ENCODE data around the gene TP53I11.

DNA sequence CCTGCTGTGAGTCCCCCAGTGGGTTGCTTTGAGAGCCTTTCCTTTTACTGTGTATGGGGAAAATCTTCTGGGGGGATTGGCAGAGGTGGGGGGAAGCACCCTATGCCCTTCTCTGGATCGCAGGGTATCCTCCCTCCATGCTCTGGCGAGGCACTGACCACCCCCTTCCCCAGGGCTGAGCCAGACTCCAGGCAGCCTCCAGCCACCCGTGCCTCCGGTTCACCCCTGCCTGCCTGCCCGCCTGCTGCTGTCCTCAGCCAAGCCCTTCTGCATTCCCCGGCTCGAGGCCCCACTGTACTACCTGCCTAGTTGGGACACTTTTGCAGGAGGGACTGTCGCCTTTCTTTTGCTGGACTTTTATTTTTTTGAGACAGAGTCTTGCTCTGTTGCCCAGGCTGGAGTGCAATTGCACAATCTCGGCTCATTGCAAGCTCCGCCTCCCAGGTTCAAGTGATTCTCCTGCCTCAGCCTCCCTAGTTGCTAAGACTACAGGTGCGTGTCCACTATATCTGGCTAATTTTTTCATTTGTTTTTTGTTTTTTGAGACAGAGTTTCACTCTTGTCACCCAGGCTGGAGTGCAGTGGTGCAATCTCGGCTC, 23.8 kb upstream of the TP53I11 start:
- TF ChIP-seq, protein P1, sequence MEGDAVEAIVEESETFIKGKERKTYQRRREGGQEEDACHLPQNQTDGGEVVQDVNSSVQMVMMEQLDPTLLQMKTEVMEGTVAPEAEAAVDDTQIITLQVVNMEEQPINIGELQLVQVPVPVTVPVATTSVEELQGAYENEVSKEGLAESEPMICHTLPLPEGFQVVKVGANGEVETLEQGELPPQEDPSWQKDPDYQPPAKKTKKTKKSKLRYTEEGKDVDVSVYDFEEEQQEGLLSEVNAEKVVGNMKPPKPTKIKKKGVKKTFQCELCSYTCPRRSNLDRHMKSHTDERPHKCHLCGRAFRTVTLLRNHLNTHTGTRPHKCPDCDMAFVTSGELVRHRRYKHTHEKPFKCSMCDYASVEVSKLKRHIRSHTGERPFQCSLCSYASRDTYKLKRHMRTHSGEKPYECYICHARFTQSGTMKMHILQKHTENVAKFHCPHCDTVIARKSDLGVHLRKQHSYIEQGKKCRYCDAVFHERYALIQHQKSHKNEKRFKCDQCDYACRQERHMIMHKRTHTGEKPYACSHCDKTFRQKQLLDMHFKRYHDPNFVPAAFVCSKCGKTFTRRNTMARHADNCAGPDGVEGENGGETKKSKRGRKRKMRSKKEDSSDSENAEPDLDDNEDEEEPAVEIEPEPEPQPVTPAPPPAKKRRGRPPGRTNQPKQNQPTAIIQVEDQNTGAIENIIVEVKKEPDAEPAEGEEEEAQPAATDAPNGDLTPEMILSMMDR (conservative IDR thresholded peaks at IDR 0.05): no peak
- TF ChIP-seq ZFX (IDR thresholded peaks at IDR 0.05): no peak

Measured in C4-2B (cell line).